HepG2 (cell line): ENCODE measurements around the gene MICALL2. TPM values are rescaled to one million over a fixed set of nuclear protein-coding genes. Genes with fewer than 3 reads are reported as not detected.

Experiments used
- CC2D1A ChIP-seq: sonication (generic); formaldehyde crosslinking; IDR thresholded peaks from 2 replicates; pipeline ENCODE4 v1.8.1; 2023; ENCODE audit warnings: mild to moderate bottlenecking, missing genetic modification reagents
- FOXJ3 ChIP-seq: sonication (generic); formaldehyde crosslinking; IDR thresholded peaks from 2 replicates; pipeline ENCODE4 v1.4.0; 2020; ENCODE audit warnings: missing genetic modification reagents, mild to moderate bottlenecking, borderline replicate concordance
- HDAC2 ChIP-seq: sonication (generic); formaldehyde crosslinking; IDR thresholded peaks from 2 replicates; pipeline ENCODE4 v1.4.0; 2020; ENCODE audit warnings: missing genetic modification reagents
- KAT2B ChIP-seq: fragments of 150-350 bp; IDR thresholded peaks from 2 replicates; pipeline ENCODE4 v1.6.1; 2014; ENCODE audit warnings: low read depth, low read length, borderline replicate concordance
- KLF12 ChIP-seq: sonication (generic); formaldehyde crosslinking; IDR thresholded peaks from 2 replicates; pipeline ENCODE4 v1.4.0; 2020; ENCODE audit warnings: missing genetic modification reagents, borderline replicate concordance
- KLF9 ChIP-seq: IDR thresholded peaks from 2 replicates; pipeline ENCODE4 v1.6.1; 2016; ENCODE audit warnings: low read depth
- KMT2A ChIP-seq: sonication (generic); formaldehyde crosslinking; IDR thresholded peaks from 2 replicates; pipeline ENCODE4 v1.4.0; 2020; ENCODE audit warnings: missing genetic modification reagents
- MLLT10 ChIP-seq: sonication (generic); formaldehyde crosslinking; IDR thresholded peaks from 2 replicates; pipeline ENCODE4 v1.4.0; 2020; ENCODE audit warnings: missing genetic modification reagents
- NFIC ChIP-seq: IDR thresholded peaks from 2 replicates; pipeline ENCODE4 v1.6.1; 2012; ENCODE audit warnings: mild to moderate bottlenecking, low read length, inconsistent platforms
- NFYC ChIP-seq: IDR thresholded peaks from 2 replicates; pipeline ENCODE4 v1.6.1; 2016; ENCODE audit warnings: missing genetic modification reagents, missing compliant biosample characterization
- REXO4 ChIP-seq: sonication (generic); formaldehyde crosslinking; IDR thresholded peaks from 2 replicates; pipeline ENCODE4 v1.8.0; 2022; ENCODE audit warnings: missing genetic modification reagents, mild to moderate bottlenecking, borderline replicate concordance
- RNF219 ChIP-seq: sonication (generic); formaldehyde crosslinking; IDR thresholded peaks from 2 replicates; pipeline ENCODE4 v1.5.0; 2020; ENCODE audit warnings: mild to moderate bottlenecking, missing genetic modification reagents
- SRSF1 ChIP-seq: fragments of 200-400 bp; formaldehyde crosslinking; optimal IDR thresholded peaks from 2 replicates; pipeline ENCODE3; 2017; ENCODE audit warnings: mild to moderate bottlenecking, low read depth, low read length, moderate library complexity
- TP53 ChIP-seq: sonication (generic); formaldehyde crosslinking; conservative IDR thresholded peaks from 2 replicates; pipeline ENCODE4 v1.4.0; 2020; ENCODE audit warnings: missing genetic modification reagents
- YEATS2 ChIP-seq: sonication (generic); formaldehyde crosslinking; IDR thresholded peaks from 2 replicates; pipeline ENCODE4 v1.4.0; 2020; ENCODE audit warnings: missing genetic modification reagents, borderline replicate concordance
- ZBTB20 ChIP-seq: sonication (generic); formaldehyde crosslinking; IDR thresholded peaks from 2 replicates; pipeline ENCODE4 v1.8.1; 2023; ENCODE audit warnings: missing genetic modification reagents, low read depth, mild to moderate bottlenecking, borderline replicate concordance
- ZBTB7A ChIP-seq: sonication (generic); formaldehyde crosslinking; IDR thresholded peaks from 2 replicates; pipeline ENCODE4 v1.8.0; 2022; ENCODE audit warnings: mild to moderate bottlenecking, missing genetic modification reagents
- ZNF605 ChIP-seq: sonication (generic); formaldehyde crosslinking; IDR thresholded peaks from 2 replicates; pipeline ENCODE4 v1.8.0; 2022; ENCODE audit warnings: mild to moderate bottlenecking, missing genetic modification reagents
- ZNF629 ChIP-seq: sonication (generic); formaldehyde crosslinking; conservative IDR thresholded peaks from 2 replicates; pipeline ENCODE4 v1.5.0; 2020; ENCODE audit warnings: missing genetic modification reagents
- ZNF652 ChIP-seq: IDR thresholded peaks from 2 replicates; pipeline ENCODE4 v1.6.1; 2016; ENCODE audit warnings: low read depth, borderline replicate concordance
- ZNF83 ChIP-seq: sonication (generic); formaldehyde crosslinking; IDR thresholded peaks from 2 replicates; pipeline ENCODE4 v1.4.0; 2020; ENCODE audit warnings: missing genetic modification reagents, mild to moderate bottlenecking, borderline replicate concordance
- polyA plus RNA-seq, 8 experiments: library from polyadenylated mRNA; depleted of rRNA in 3 of 8; stranded (reverse) in 7 of 8; unstranded in 1 of 8; fragments of >200 nt; fragmentation: Illumina TruSeq in 4 of 8; extraction: Trizol in 4 of 8; gene quantifications; 2 replicates each; pipeline versions ENCODE4 v1.2.1 to v1.2.3, GENCODE V29; 2011 to 2016; ENCODE audit warnings: low read depth in 4 of 8, missing spikeins in 1 of 8, mixed read lengths in 1 of 8; ENCODE audit not compliant: insufficient read depth in 1 of 8
- total RNA-seq, 5 experiments: library from RNA; depleted of rRNA; stranded (reverse); fragments of >200 nt; fragmentation: Illumina TruSeq; extraction: Trizol; gene quantifications; 2 replicates each; pipeline ENCODE4 v1.2.3, GENCODE V29; 2016; ENCODE audit warnings: low read depth in 1 of 5
- TF ChIP-seq, protein P1 (sequence below): sonication (generic); formaldehyde crosslinking; conservative IDR thresholded peaks from 2 replicates; pipeline ENCODE4 v1.4.0; 2020; ENCODE audit warnings: missing genetic modification reagents

Gene MICALL2
- total and polyA plus RNA-seq, 2 of the 13 experiments (the other 11 are each of a cell fraction or from before 2014, with no cell fraction given): 5.8 to 12.4 TPM

GRCh38 chr7:1428941-1429501, 30.2 kb downstream of the MICALL2 start (continued):
- TF ChIP-seq ZBTB20 (CRISPR knock-in tag) (0 out of 2 replicates have a peak, but pooled peaks have one; percentile 12), MLLT10 (CRISPR knock-in tag) (no peak), KAT2B (no peak), RNF219 (0 out of 2 replicates have a peak, but pooled peaks have one; percentile 53), NFIC (no peak), CC2D1A (CRISPR knock-in tag) (no peak), NFYC (CRISPR knock-in tag) (no peak), ZNF652 (no peak), REXO4 (CRISPR knock-in tag) (no peak), ZBTB7A (CRISPR knock-in tag) (no peak), KMT2A (no peak), ZNF83 (CRISPR knock-in tag) (no peak), TP53 (CRISPR knock-in tag) (no peak), SRSF1 (no peak), KLF12 (CRISPR knock-in tag) (no peak), KLF9 (CRISPR knock-in tag) (no peak), HDAC2 (CRISPR knock-in tag) (no peak), YEATS2 (CRISPR knock-in tag) (no peak; the same call in 1 of the 2 replicates), ZNF629 (no peak), ZNF605 (CRISPR knock-in tag) (peak; percentile 78; the same call in 1 of the 2 replicates), FOXJ3 (CRISPR knock-in tag) (no peak)
- TF ChIP-seq, protein P1, sequence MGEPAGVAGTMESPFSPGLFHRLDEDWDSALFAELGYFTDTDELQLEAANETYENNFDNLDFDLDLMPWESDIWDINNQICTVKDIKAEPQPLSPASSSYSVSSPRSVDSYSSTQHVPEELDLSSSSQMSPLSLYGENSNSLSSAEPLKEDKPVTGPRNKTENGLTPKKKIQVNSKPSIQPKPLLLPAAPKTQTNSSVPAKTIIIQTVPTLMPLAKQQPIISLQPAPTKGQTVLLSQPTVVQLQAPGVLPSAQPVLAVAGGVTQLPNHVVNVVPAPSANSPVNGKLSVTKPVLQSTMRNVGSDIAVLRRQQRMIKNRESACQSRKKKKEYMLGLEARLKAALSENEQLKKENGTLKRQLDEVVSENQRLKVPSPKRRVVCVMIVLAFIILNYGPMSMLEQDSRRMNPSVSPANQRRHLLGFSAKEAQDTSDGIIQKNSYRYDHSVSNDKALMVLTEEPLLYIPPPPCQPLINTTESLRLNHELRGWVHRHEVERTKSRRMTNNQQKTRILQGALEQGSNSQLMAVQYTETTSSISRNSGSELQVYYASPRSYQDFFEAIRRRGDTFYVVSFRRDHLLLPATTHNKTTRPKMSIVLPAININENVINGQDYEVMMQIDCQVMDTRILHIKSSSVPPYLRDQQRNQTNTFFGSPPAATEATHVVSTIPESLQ (CRISPR knock-in tag): no peak
